ENCODE results near the gene FASN.
"Not testable (repeated sequence)": the region's sequence is repeated elsewhere in the genome, so short reads cannot be mapped to it uniquely, and the experiment has no call there.

FASN gene

GRCh38 chr17:82047914-82048570 is 50.0 kb downstream of the FASN start:
- H3K27me3 Mint-ChIP-seq (ENCODE audit: low read depth) = no peaks in the 10 kb centered on the region
- H3K9me3 Mint-ChIP-seq = no peaks in the 10 kb centered on the region
- H3K4me1 Mint-ChIP-seq (ENCODE audit: low read depth) = peaks cover 9% of the 10 kb centered on the region
- no peak overlapping the region for H3K27ac Mint-ChIP-seq
- H3K36me3 Mint-ChIP-seq (ENCODE audit: low read depth) = peaks cover 5% of the 10 kb centered on the region
- peak overlapping the region; percentile 40 for H3K4me3 Mint-ChIP-seq

DNA sequence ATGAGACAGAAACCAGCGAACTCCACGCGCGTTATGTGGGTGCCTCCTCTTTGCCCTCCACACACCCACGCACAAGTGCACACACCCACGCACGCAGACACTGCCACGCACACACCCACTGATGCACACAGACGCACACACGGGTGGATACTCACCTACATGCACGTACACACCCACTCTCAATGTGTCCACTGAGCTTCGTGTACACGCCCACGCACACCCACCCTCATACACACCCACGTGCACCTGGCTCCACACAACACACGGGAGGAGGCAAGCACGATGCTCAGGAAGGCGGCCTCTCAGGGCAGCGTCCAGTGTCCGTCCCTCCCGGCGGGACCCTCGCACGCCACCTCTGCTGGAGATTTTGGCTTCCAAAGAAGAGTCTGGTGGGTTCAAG is 50.7 kb downstream of the FASN start:
- Mint-ChIP-seq H3K9me3 (no peaks in the 10 kb centered on the region), H3K4me3 (peak overlapping the region; percentile 40), H3K36me3 (ENCODE audit: low read depth) (peaks cover 5% of the 10 kb centered on the region), H3K4me1 (ENCODE audit: low read depth) (peaks cover 9% of the 10 kb centered on the region), H3K27me3 (ENCODE audit: low read depth) (no peaks in the 10 kb centered on the region), H3K27ac (no peak overlapping the region)

- Mint-ChIP-seq H3K4me1 (ENCODE audit: low read depth) (peaks cover 9% of the 10 kb centered on the region), H3K4me3 (no peak overlapping the region), H3K27me3 (ENCODE audit: low read depth) (no peaks in the 10 kb centered on the region), H3K27ac (no peak overlapping the region), H3K36me3 (ENCODE audit: low read depth) (peaks cover 5% of the 10 kb centered on the region), H3K9me3 (no peaks in the 10 kb centered on the region)
Measured at GRCh38 chr17:82046903-82047302, 51.1 kb downstream of the FASN start.

GRCh38 chr17:82045936-82046484 is 52.0 kb downstream of the FASN start:
- Mint-ChIP-seq H3K27ac (no peak overlapping the region), H3K27me3 (ENCODE audit: low read depth) (no peaks in the 10 kb centered on the region)

DNA sequence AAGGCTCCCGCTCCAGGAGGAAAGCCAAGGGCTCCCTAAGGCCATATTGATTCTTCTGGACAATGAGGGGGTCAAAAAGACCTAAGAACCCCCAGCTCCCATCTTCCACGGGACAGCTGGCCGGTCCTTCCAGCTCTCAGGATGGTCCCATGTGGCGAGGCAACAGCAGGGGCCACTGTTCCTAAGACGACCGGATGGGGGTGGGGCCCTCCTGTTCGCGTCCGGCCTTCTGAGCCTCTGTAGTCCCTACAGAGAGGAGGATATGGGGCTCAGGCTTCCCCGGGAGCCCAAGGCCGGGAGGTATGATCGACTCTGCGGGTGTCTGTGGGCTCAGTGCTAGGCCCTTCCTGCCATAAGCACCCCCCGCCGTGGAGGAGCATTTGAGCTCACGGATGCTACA is 54.5 kb downstream of the FASN start:
- no peaks in the 10 kb centered on the region for H3K27me3 Mint-ChIP-seq (ENCODE audit: low read depth)
- peaks cover 10% of the 10 kb centered on the region for H3K4me1 Mint-ChIP-seq (ENCODE audit: low read depth)
- H3K36me3 Mint-ChIP-seq (ENCODE audit: low read depth) = peaks cover 5% of the 10 kb centered on the region
- H3K9me3 Mint-ChIP-seq = no peaks in the 10 kb centered on the region
- H3K27ac Mint-ChIP-seq = no peak overlapping the region
- no peak overlapping the region for H3K4me3 Mint-ChIP-seq

More at GRCh38 chr17:82045936-82046484, 52.0 kb downstream of the FASN start:
- Mint-ChIP-seq H3K36me3 (ENCODE audit: low read depth) (peaks cover 5% of the 10 kb centered on the region), H3K4me1 (ENCODE audit: low read depth) (peaks cover 9% of the 10 kb centered on the region), H3K9me3 (no peaks in the 10 kb centered on the region), H3K4me3 (no peak overlapping the region)

DNA sequence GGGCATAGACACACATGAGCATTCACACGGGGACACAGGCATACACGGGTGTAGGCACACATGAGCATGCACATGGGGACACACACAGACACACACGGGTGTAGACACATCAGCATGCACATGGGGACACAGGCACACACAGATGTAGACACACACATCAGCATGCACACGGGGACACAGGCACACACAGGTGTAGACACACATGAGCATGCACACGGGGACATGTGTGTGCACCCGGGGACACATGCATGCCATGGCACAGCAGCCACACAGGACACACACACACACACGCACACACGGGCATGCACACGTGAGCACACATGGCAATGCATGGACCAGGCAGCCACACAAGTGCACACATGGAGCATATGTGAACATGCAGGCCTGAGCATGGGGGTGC is 55.4 kb downstream of the FASN start:
- no peak overlapping the region for H3K27ac Mint-ChIP-seq
- peaks cover 13% of the 10 kb centered on the region for H3K4me1 Mint-ChIP-seq (ENCODE audit: low read depth)
- H3K9me3 Mint-ChIP-seq = no peaks in the 10 kb centered on the region
- H3K36me3 Mint-ChIP-seq (ENCODE audit: low read depth) = peaks cover 3% of the 10 kb centered on the region
- H3K4me3 Mint-ChIP-seq = no peak overlapping the region
- peaks cover 4% of the 10 kb centered on the region for H3K27me3 Mint-ChIP-seq (ENCODE audit: low read depth)

- no peak overlapping the region for H3K27ac Mint-ChIP-seq
- no peaks in the 10 kb centered on the region for H3K9me3 Mint-ChIP-seq
- H3K4me1 Mint-ChIP-seq (ENCODE audit: low read depth) = peaks cover 11% of the 10 kb centered on the region
- no peak overlapping the region for H3K4me3 Mint-ChIP-seq
- peaks cover 4% of the 10 kb centered on the region for H3K27me3 Mint-ChIP-seq (ENCODE audit: low read depth)
- no peaks in the 10 kb centered on the region for H3K36me3 Mint-ChIP-seq (ENCODE audit: low read depth)
Measured at GRCh38 chr17:82041144-82041814, 56.8 kb downstream of the FASN start.

GRCh38 chr17:82039695-82040299 is 58.2 kb downstream of the FASN start:
- Mint-ChIP-seq H3K27ac (no peak overlapping the region), H3K4me1 (ENCODE audit: low read depth) (peaks cover 14% of the 10 kb centered on the region), H3K9me3 (no peaks in the 10 kb centered on the region), H3K27me3 (ENCODE audit: low read depth) (peaks cover 4% of the 10 kb centered on the region), H3K36me3 (ENCODE audit: low read depth) (peaks cover 7% of the 10 kb centered on the region), H3K4me3 (no peak overlapping the region)

DNA sequence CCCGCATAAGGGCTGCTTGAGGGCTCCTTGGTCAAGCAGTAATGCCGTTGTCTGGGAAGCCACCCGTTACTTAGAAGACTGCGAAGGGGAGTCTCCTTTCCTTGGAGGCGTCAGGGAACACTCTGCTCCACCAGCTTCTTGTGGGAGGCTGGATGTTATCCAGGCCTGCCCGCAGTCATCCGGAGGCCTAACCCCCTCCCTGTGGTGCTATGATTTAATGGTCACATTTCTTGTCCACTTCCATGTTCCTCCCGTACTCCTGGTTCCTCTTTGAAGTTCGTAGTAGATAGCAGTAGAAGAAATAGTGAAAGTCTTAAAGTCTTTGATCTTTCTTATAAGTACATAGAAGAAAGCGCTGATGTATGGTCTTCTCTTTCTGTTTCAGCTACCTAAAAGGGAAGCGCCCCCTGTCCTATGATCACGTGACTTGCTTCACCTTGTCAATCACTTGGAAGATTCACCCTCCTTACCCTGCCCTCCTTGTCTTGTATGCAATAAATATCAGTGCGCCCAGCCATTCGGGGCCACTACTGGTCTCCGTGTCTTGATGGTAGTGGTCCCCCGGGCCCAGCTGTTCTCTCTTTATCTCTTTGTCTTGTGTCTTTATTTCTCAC is 59.1 kb downstream of the FASN start:
- H3K9me3 Mint-ChIP-seq; H3K27ac Mint-ChIP-seq; H3K27me3 Mint-ChIP-seq (ENCODE audit: low read depth); H3K4me3 Mint-ChIP-seq; H3K36me3 Mint-ChIP-seq (ENCODE audit: low read depth): not testable (repeated sequence)
- H3K4me1 Mint-ChIP-seq (ENCODE audit: low read depth) = peaks cover 14% of the 10 kb centered on the region

GRCh38 chr17:82037889-82038195 is 60.2 kb downstream of the FASN start:
- Mint-ChIP-seq H3K9me3 (no peaks in the 10 kb centered on the region), H3K27ac (peak overlapping the region; percentile 94), H3K4me1 (ENCODE audit: low read depth) (peaks cover 15% of the 10 kb centered on the region), H3K27me3 (ENCODE audit: low read depth) (peaks cover 4% of the 10 kb centered on the region), H3K4me3 (peak overlapping the region; percentile 88), H3K36me3 (ENCODE audit: low read depth) (peaks cover 7% of the 10 kb centered on the region)

GRCh38 chr17:82037092-82037888 is 60.7 kb downstream of the FASN start, which contains the start of gene DCXR:
TSS of gene DCXR (minus strand) at chr17:82037697. CDS start at chr17:82037682, 15 bp downstream.
- Mint-ChIP-seq H3K36me3 (ENCODE audit: low read depth) (peaks cover 7% of the 10 kb centered on the region), H3K4me1 (ENCODE audit: low read depth) (peaks cover 16% of the 10 kb centered on the region), H3K27ac (peak within 1 kb of the TSS; percentile 94), H3K9me3 (no peaks in the 10 kb centered on the region), H3K27me3 (ENCODE audit: low read depth) (peaks cover 4% of the 10 kb centered on the region), H3K4me3 (peak within 1 kb of the TSS; percentile 88)

DNA sequence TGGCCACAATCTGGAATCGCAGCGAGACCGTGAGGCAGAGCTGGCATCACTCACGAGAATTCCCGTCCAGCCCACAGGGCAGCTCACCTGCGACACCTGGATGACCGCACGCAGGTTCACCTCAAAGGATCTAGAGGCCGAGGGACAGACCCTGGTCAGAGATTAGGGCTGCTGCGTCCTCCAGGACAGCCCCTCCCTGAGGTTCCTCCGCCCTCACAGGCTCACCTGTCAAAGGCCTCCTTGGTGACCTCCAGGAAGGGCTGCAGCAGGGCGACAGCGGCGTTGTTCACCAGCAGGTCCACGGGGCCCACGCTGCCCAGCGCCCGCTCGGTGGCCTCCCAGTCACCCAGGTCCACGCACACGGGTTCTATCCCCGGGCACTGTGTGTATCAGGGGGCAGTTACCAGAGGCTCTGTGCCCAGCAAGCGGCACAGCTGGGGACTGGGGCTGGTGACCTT is 61.4 kb downstream of the FASN start:
- peak overlapping the region; percentile 26 for H3K27ac Mint-ChIP-seq
- H3K27me3 Mint-ChIP-seq (ENCODE audit: low read depth) = peaks cover 4% of the 10 kb centered on the region
- peaks cover 7% of the 10 kb centered on the region for H3K36me3 Mint-ChIP-seq (ENCODE audit: low read depth)
- H3K4me1 Mint-ChIP-seq (ENCODE audit: low read depth) = peaks cover 16% of the 10 kb centered on the region
- peak overlapping the region; percentile 72 for H3K4me3 Mint-ChIP-seq
- H3K9me3 Mint-ChIP-seq = no peaks in the 10 kb centered on the region

- Mint-ChIP-seq H3K4me1 (ENCODE audit: low read depth) (peaks cover 16% of the 10 kb centered on the region), H3K9me3 (no peaks in the 10 kb centered on the region), H3K27me3 (ENCODE audit: low read depth) (peaks cover 4% of the 10 kb centered on the region), H3K27ac (no peak overlapping the region), H3K36me3 (ENCODE audit: low read depth) (peaks cover 7% of the 10 kb centered on the region), H3K4me3 (peak overlapping the region; percentile 72)
Measured at GRCh38 chr17:82035956-82036633, 61.9 kb downstream of the FASN start.

Data from T-helper 1 cell treated with Interleukin-12 subunit alpha and Interleukin-12 subunit beta and Interleukin-4 antibody, amounts not matched to agents 30 μg/mL and 1 μg/mL, for 36 hours (primary cell).